Stimulated activated naive CD4-positive, alpha-beta T cell treated with Interleukin-2 at 50 U/mL for 16 hours (primary cell): ENCODE data around the gene FCN1.
"Not testable (repeated sequence)": the region's sequence is repeated elsewhere in the genome, so short reads cannot be mapped to it uniquely, and the experiment has no call there.

Source experiments
- DNase-seq: peaks from one replicate; lab custom pipeline; 2025; lab: John Stamatoyannopoulos, UW

The FCN1 gene

GRCh38 chr9:134917431-134918373 lies at the start of gene FCN1:
TSS of gene FCN1 (minus strand) at chr9:134917912. CDS start at chr9:134917871, 41 bp downstream.
- DNase-seq, result no peak

GRCh38 chr9:134966697-134967546 lies 49.2 kb upstream of the FCN1 start:
- DNase-seq, result no peak

GRCh38 chr9:134966270-134966669 lies 48.6 kb upstream of the FCN1 start:
- no peak for DNase-seq

- DNase-seq, result no peak
These were observed 48.1 kb upstream of the FCN1 start for GRCh38 chr9:134965851-134966250.

GRCh38 chr9:134965411-134965810 lies 47.7 kb upstream of the FCN1 start:
- DNase-seq, result no peak

GRCh38 chr9:134964271-134965055 lies 46.8 kb upstream of the FCN1 start:
- no peak for DNase-seq

- no peak for DNase-seq
These were observed 45.8 kb upstream of the FCN1 start for GRCh38 chr9:134963546-134963945.

- DNase-seq, result no peak
These were observed 45.3 kb upstream of the FCN1 start for GRCh38 chr9:134962973-134963364.

GRCh38 chr9:134962065-134962972 lies 44.6 kb upstream of the FCN1 start:
- no peak for DNase-seq

GRCh38 chr9:134961331-134962064 lies 43.8 kb upstream of the FCN1 start:
- DNase-seq, result no peak

- no peak for DNase-seq
These were observed 43.0 kb upstream of the FCN1 start for GRCh38 chr9:134960701-134961181.

GRCh38 chr9:134959971-134960310 lies 42.2 kb upstream of the FCN1 start:
- no peak for DNase-seq

GRCh38 chr9:134959126-134959970 lies 41.6 kb upstream of the FCN1 start:
- DNase-seq, result no peak

- no peak for DNase-seq
These were observed 40.2 kb upstream of the FCN1 start for GRCh38 chr9:134957945-134958227.

- no peak for DNase-seq
These were observed 39.6 kb upstream of the FCN1 start for GRCh38 chr9:134957165-134957944.

GRCh38 chr9:134956387-134956786 lies 38.7 kb upstream of the FCN1 start:
- not testable (repeated sequence) for DNase-seq

- no peak for DNase-seq
These were observed 38.1 kb upstream of the FCN1 start for GRCh38 chr9:134955801-134956200.

GRCh38 chr9:134955156-134955555 lies 37.4 kb upstream of the FCN1 start:
- no peak for DNase-seq

GRCh38 chr9:134951994-134952393 lies 34.3 kb upstream of the FCN1 start:
- no peak for DNase-seq
